WERI-Rb-1 (cell line): Measurements from ENCODE around the gene GFOD1.

ENCODE experiments used
- DNase-seq: peaks from one replicate; pipeline ENCODE4 v3.0.0-alpha.2; 2020
- H3K27ac ChIP-seq: fragments of 250-450 bp; sonication (Bioruptor Pico); 2 replicates; pipeline ENCODE4 v1.5.1; 2020; ENCODE audit warnings: mild to moderate bottlenecking, moderate library complexity
- H3K27me3 ChIP-seq: fragments of 250-450 bp; sonication (Bioruptor Pico); 2 replicates; pipeline ENCODE4 v1.5.1; 2021; ENCODE audit warnings: mild to moderate bottlenecking, low read depth, moderate library complexity; ENCODE audit not compliant: insufficient read depth, severe bottlenecking
- H3K36me3 ChIP-seq: fragments of 250-450 bp; sonication (Bioruptor Pico); 2 replicates; pipeline ENCODE4 v1.5.1; 2020; ENCODE audit warnings: mild to moderate bottlenecking, moderate library complexity
- H3K4me3 ChIP-seq: 2 replicates; pipeline ENCODE4 v1.5.1; 2011; ENCODE audit warnings: low read depth, mild to moderate bottlenecking, control low read depth, low read length
- H3K9me3 ChIP-seq: fragments of 250-450 bp; sonication (Bioruptor Pico); 2 replicates; pipeline ENCODE4 v1.5.1; 2021; ENCODE audit warnings: mild to moderate bottlenecking, moderate library complexity; ENCODE audit not compliant: severe bottlenecking
- TF ChIP-seq, protein P1 (sequence below): IDR thresholded peaks from 2 replicates; pipeline ENCODE4 v1.5.1; 2011; ENCODE audit warnings: low read depth, mild to moderate bottlenecking, control low read depth, inconsistent platforms, low read length

GFOD1 gene

GRCh38 chr6:13500264-13500663, 12.9 kb upstream of the GFOD1 start:
- no peak overlapping the region for H3K4me3 ChIP-seq
- H3K9me3 ChIP-seq, result no peaks in the 10 kb centered on the region
- TF ChIP-seq, protein P1, sequence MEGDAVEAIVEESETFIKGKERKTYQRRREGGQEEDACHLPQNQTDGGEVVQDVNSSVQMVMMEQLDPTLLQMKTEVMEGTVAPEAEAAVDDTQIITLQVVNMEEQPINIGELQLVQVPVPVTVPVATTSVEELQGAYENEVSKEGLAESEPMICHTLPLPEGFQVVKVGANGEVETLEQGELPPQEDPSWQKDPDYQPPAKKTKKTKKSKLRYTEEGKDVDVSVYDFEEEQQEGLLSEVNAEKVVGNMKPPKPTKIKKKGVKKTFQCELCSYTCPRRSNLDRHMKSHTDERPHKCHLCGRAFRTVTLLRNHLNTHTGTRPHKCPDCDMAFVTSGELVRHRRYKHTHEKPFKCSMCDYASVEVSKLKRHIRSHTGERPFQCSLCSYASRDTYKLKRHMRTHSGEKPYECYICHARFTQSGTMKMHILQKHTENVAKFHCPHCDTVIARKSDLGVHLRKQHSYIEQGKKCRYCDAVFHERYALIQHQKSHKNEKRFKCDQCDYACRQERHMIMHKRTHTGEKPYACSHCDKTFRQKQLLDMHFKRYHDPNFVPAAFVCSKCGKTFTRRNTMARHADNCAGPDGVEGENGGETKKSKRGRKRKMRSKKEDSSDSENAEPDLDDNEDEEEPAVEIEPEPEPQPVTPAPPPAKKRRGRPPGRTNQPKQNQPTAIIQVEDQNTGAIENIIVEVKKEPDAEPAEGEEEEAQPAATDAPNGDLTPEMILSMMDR, result no peak
- H3K27ac ChIP-seq, result no peak overlapping the region
- H3K27me3 ChIP-seq, result no peaks in the 10 kb centered on the region
- no peak for DNase-seq
- H3K36me3 ChIP-seq, result no peaks in the 10 kb centered on the region

DNA sequence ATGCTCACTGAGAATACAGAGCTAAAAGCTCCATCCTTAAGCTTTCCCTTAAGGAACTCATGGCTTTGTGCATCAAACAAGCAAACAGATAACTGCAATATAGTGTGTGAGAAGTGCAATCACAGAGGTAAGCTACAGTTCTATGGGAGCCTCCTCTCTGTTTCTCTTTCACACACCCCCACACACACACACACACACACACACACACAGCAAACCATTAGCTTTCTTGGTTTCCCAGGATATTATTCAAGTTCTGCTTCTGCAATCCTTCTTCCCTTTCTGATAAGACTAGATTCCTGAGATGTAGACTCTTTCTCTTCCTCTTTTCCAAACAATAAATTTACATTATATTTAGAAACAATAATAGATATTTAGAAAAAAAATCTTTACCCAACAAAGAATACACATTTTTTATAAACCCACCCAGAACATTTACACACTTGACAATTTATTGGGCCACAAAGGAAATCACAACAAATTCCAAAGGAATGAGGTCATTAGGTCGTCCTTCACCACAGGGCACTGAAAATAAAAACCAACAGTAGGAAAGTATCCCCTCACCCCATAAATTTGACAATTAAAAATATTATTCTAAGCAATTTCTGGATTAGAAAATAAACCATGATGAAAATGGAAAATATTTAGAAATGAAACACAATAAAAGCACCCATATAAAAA, 9.3 kb upstream of the GFOD1 start:
- Histone ChIP-seq H3K9me3 (no peaks in the 10 kb centered on the region), H3K4me3 (no peak overlapping the region), H3K36me3 (no peaks in the 10 kb centered on the region), H3K27ac (no peak overlapping the region), H3K27me3 (no peaks in the 10 kb centered on the region)
- DNase-seq, result no peak
- TF ChIP-seq, protein P1, result no peak

DNA sequence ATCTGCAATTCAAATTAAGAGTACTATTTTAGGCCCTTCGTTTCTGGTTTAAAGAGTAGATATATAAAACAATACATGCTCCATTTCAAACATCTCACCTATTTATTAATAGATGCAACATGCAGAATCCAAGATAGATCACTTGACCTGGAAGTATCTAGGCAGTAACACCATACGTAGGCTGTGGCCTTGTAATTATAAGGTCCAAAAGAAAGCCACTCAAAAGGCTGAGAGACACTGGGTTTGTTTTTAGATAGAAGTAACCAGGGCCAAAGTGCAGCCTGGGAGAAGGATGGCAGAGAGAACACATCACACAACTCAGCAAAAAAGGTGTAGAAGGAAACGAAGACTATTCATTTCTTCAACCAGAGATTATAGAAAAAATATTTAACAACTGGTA, 8.4 kb upstream of the GFOD1 start:
- TF ChIP-seq, protein P1, result no peak
- no peak overlapping the region for H3K27ac ChIP-seq

GRCh38 chr6:13495112-13495776, 7.8 kb upstream of the GFOD1 start:
- TF ChIP-seq, protein P1, result no peak
- DNase-seq, result no peak
- Histone ChIP-seq H3K4me3 (no peak overlapping the region), H3K27me3 (no peaks in the 10 kb centered on the region), H3K27ac (no peak overlapping the region), H3K36me3 (no peaks in the 10 kb centered on the region), H3K9me3 (no peaks in the 10 kb centered on the region)

More for the DNA sequence above, 8.4 kb upstream of the GFOD1 start:
- H3K36me3 ChIP-seq, result no peaks in the 10 kb centered on the region
- no peaks in the 10 kb centered on the region for H3K9me3 ChIP-seq
- H3K4me3 ChIP-seq, result no peak overlapping the region
- DNase-seq, result no peak
- H3K27me3 ChIP-seq, result no peaks in the 10 kb centered on the region

DNA sequence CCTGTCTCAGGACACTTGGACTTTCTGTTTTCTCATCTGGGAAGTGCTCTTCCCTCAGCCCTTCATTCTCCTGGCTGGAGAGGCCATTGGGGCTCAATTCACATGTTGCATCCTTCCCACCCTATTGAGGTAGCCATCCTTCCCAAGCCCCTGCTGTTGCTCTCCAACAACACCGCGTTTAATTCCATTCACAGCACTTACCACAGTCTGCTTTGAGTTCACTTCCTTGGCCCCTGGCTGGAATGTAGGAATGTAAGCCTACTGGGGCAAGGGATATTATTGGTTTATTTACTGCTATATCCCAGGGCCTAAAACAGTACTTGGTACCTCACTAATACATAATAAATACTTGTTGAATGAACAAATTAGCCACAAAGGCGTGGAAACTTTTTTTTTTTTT, 6.7 kb upstream of the GFOD1 start:
- Histone ChIP-seq H3K27ac (no peak overlapping the region), H3K27me3 (no peaks in the 10 kb centered on the region), H3K36me3 (no peaks in the 10 kb centered on the region), H3K9me3 (no peaks in the 10 kb centered on the region), H3K4me3 (no peak overlapping the region)
- DNase-seq, result no peak
- TF ChIP-seq, protein P1, result no peak
